SK-N-SH (cell line): ENCODE measurements around the gene TCTN2. TPM values are rescaled to one million over a fixed set of nuclear protein-coding genes. Genes with fewer than 3 reads are reported as not detected.

ENCODE experiments used
- CTCF ChIA-PET: fragments of 300-600, 350-600 bp; formaldehyde crosslinking; extraction: SDS; loops from one replicate; lab custom pipeline; 2021; lab: Yijun Ruan, JAX
- POLR2A ChIA-PET: fragments of 350-600 bp; sonication (Branson Sonifier 250); formaldehyde crosslinking; extraction: SDS; loops from one replicate; lab custom pipeline; 2020; ENCODE audit warnings: antibody characterized with exemption, inconsistent platforms; lab: Yijun Ruan, JAX
- DNase-seq: peaks from one replicate; pipeline ENCODE4 v3.0.0; 2012
- H2AFZ ChIP-seq: fragments of 200-600 bp; sonication (generic); 2 replicates; pipeline ENCODE4 v1.8.1; 2016; ENCODE audit warnings: antibody characterized with exemption, mild to moderate bottlenecking, low read depth
- H3F3A ChIP-seq: fragments of 200-600 bp; sonication (generic); replicated peaks from 2 replicates; pipeline ENCODE3; 2016; ENCODE audit warnings: antibody characterized with exemption, mild to moderate bottlenecking; ENCODE audit not compliant: insufficient read depth
- H3K27ac ChIP-seq, 2 experiments: fragments of 200-500 bp in 1 of 2; fragments of 200-600 bp in 1 of 2; sonication (Bioruptor generic) in 1 of 2; sonication (generic), shearing (Covaris generic) in 1 of 2; 2 replicates each; pipeline versions ENCODE4 v1.5.1 to v1.6.1; 2014 to 2016; ENCODE audit warnings: low read depth in 2 of 2, inconsistent platforms in 1 of 2, low read length in 1 of 2, mild to moderate bottlenecking in 1 of 2, mixed read lengths in 1 of 2
- H3K27me3 ChIP-seq: fragments of 200-600 bp; sonication (generic), shearing (Covaris generic); 2 replicates; pipeline ENCODE4 v1.6.1; 2016; ENCODE audit warnings: mixed run types; ENCODE audit not compliant: insufficient read depth
- H3K36me3 ChIP-seq, 2 experiments: fragments of 200-500 bp in 1 of 2; fragments of 200-600 bp in 1 of 2; sonication (Bioruptor generic) in 1 of 2; sonication (generic) in 1 of 2; replicated peaks in 1 of 2; 2 replicates each; pipeline versions ENCODE3 to v1.5.1; 2014 to 2016; ENCODE audit warnings: low read length in 1 of 2, mild to moderate bottlenecking in 1 of 2; ENCODE audit not compliant: insufficient read depth in 2 of 2, control insufficient read depth in 1 of 2
- H3K4me1 ChIP-seq, 2 experiments: fragments of 200-500 bp in 1 of 2; fragments of 200-600 bp in 1 of 2; sonication (Bioruptor generic) in 1 of 2; sonication (generic), shearing (Covaris generic) in 1 of 2; 2 replicates each; pipeline versions ENCODE4 v1.5.1 to v1.6.1; 2014 to 2016; ENCODE audit warnings: low read depth in 1 of 2, low read length in 1 of 2, mixed run types in 1 of 2; ENCODE audit not compliant: insufficient read depth in 2 of 2, control insufficient read depth in 1 of 2
- H3K4me2 ChIP-seq: fragments of 200-600 bp; sonication (generic), shearing (Covaris generic); 2 replicates; pipeline ENCODE4 v1.6.1; 2017; ENCODE audit warnings: mixed run types
- H3K4me3 ChIP-seq, 2 experiments: fragments of 200-500 bp in 1 of 2; fragments of 200-600 bp in 1 of 2; sonication (Bioruptor generic) in 1 of 2; sonication (generic), shearing (Covaris generic) in 1 of 2; 2 replicates each; pipeline versions ENCODE4 v1.5.1 to v1.8.1; 2014 to 2016; ENCODE audit warnings: low read depth in 2 of 2, inconsistent platforms in 1 of 2, low read length in 1 of 2, mild to moderate bottlenecking in 1 of 2, mixed read lengths in 1 of 2, moderate library complexity in 1 of 2
- H3K79me2 ChIP-seq: fragments of 200-600 bp; sonication (generic); 2 replicates; pipeline ENCODE4 v1.8.1; 2017; ENCODE audit warnings: mild to moderate bottlenecking; ENCODE audit not compliant: insufficient read depth
- H3K9ac ChIP-seq: fragments of 200-600 bp; sonication (generic); 2 replicates; pipeline ENCODE4 v1.6.1; 2017; ENCODE audit warnings: mixed run types
- H3K9me2 ChIP-seq: fragments of 200-600 bp; sonication (generic); 2 replicates; pipeline ENCODE4 v1.6.1; 2017; ENCODE audit warnings: mixed run types
- H3K9me3 ChIP-seq: fragments of 200-600 bp; sonication (generic); 2 replicates; pipeline ENCODE4 v1.6.1; 2017; ENCODE audit warnings: mixed run types, mild to moderate bottlenecking, moderate library complexity
- H4K20me1 ChIP-seq: fragments of 200-600 bp; sonication (generic); 2 replicates; pipeline ENCODE4 v1.6.1; 2017; ENCODE audit warnings: mild to moderate bottlenecking, mixed run types; ENCODE audit not compliant: insufficient read depth
- CHD2 ChIP-seq: fragments of 150-350 bp; IDR thresholded peaks from 2 replicates; pipeline ENCODE4 v1.6.1; 2018; ENCODE audit warnings: low read length; ENCODE audit not compliant: partially characterized antibody
- CTCF ChIP-seq: fragments of 200-600 bp; sonication (generic); IDR thresholded peaks from 2 replicates; pipeline ENCODE4 v1.6.1; 2017; ENCODE audit warnings: antibody characterized with exemption, mild to moderate bottlenecking, moderate library complexity
- EP300 ChIP-seq, 2 experiments: IDR thresholded peaks; 2 replicates each; pipeline versions ENCODE4 v1.4.0 to v1.6.1; 2012; ENCODE audit warnings: borderline replicate concordance in 1 of 2, low read depth in 1 of 2, low read length in 1 of 2
- EZH2phosphoT487 ChIP-seq: fragments of 200-600 bp; sonication (generic); IDR thresholded peaks from 2 replicates; pipeline ENCODE4 v1.6.1; 2017; ENCODE audit warnings: low read depth, mixed run types, mild to moderate bottlenecking, antibody characterized with exemption, moderate library complexity, borderline replicate concordance
- FOXJ3 ChIP-seq: sonication (generic); formaldehyde crosslinking; IDR thresholded peaks from 2 replicates; pipeline ENCODE4 v1.5.1; 2020; ENCODE audit warnings: mild to moderate bottlenecking, missing genetic modification reagents
- FOXM1 ChIP-seq: IDR thresholded peaks from 2 replicates; pipeline ENCODE4 v1.4.0; 2012; ENCODE audit warnings: low read depth, mild to moderate bottlenecking
- GABPA ChIP-seq: IDR thresholded peaks from 2 replicates; pipeline ENCODE4 v1.4.0; 2012; ENCODE audit warnings: low read depth, mild to moderate bottlenecking
- MAX ChIP-seq: IDR thresholded peaks from 2 replicates; pipeline ENCODE4 v1.4.0; 2012; ENCODE audit warnings: low read depth
- NFIC ChIP-seq: IDR thresholded peaks from 2 replicates; pipeline ENCODE4 v1.4.0; 2012; ENCODE audit warnings: borderline replicate concordance
- NRF1 ChIP-seq: IDR thresholded peaks from 2 replicates; pipeline ENCODE4 v1.6.1; 2012; ENCODE audit warnings: low read depth, mild to moderate bottlenecking, low read length
- POLR2AphosphoS5 ChIP-seq: IDR thresholded peaks from 2 replicates; pipeline ENCODE4 v1.6.1; 2012; ENCODE audit warnings: low read depth, low read length
- RAD21 ChIP-seq: IDR thresholded peaks from 2 replicates; pipeline ENCODE4 v1.6.1; 2012; ENCODE audit warnings: mild to moderate bottlenecking, low read length
- TCF12 ChIP-seq: IDR thresholded peaks from 2 replicates; pipeline ENCODE4 v1.4.0; 2012
- WGBS: methylation state at CpG from one replicate; pipeline ENCODE4 v1.1.6; 2017; ENCODE audit warnings: low lambda C conversion rate; 5-methylcytosine and 5-hydroxymethylcytosine counted together
- polyA plus RNA-seq, 3 experiments: library from polyadenylated mRNA; depleted of rRNA; stranded (reverse); fragments of >200 nt; gene quantifications; 2 replicates each; pipeline ENCODE4 v1.2.3, GENCODE V29; 2012

Gene TCTN2
- polyA plus RNA-seq, 1 of the 3 experiments (the other 2 are of a cell fraction), result 9.1 TPM

- H3K9me3 ChIP-seq, result no peaks in the 10 kb centered on the region
- CTCF ChIA-PET, result interaction anchor here (1.0 to 1.5 kb wide), 4 partner anchors 15 to 312 kb away, joined by 3 to 5 read pairs (median 4); no protein-coding TSS in a partner anchor
- H3K36me3 ChIP-seq, result peaks cover 4 to 9% of the 10 kb centered on the region in 2 experiments
- 92% methylated on average over 6 of the region's 6 CpGs for WGBS
- H3K27me3 ChIP-seq, result no peaks in the 10 kb centered on the region
- H3K4me2 ChIP-seq, result peak overlapping the region; percentile 95
- no peak for TF ChIP-seq EP300 (IDR thresholded peaks at IDR 0.05; ENCODE audit: borderline replicate concordance in 1 of 2, low read depth in 1 of 2, low read length in 1 of 2)
- TF ChIP-seq POLR2AphosphoS5, result no peak
- TF ChIP-seq TCF12, result no peak
- no peak for TF ChIP-seq EZH2phosphoT487
- no peak for TF ChIP-seq MAX
- TF ChIP-seq NRF1, result no peak
- TF ChIP-seq CHD2, result no peak
- no peak for TF ChIP-seq CTCF
- TF ChIP-seq RAD21, result no peak
- no peak for TF ChIP-seq GABPA
- no peak for TF ChIP-seq FOXM1
- no peak for TF ChIP-seq FOXJ3 (CRISPR knock-in tag)
- peak overlapping the region; percentile 99 for H2AFZ ChIP-seq
- H3K9me2 ChIP-seq, result no peaks in the 10 kb centered on the region
- H3K9ac ChIP-seq, result peak overlapping the region; percentile 77; the same call in 1 of the 2 replicates
- H3K79me2 ChIP-seq, result no peaks in the 10 kb centered on the region
- DNase-seq, result no peak
- peak overlapping the region; percentile 71 to 89 for H3K4me3 ChIP-seq
- H3K4me1 ChIP-seq, result peaks cover 7 to 8% of the 10 kb centered on the region in 2 experiments; a peak in 3 of 4 replicates
- POLR2A ChIA-PET, result interaction anchor here (1.5 kb wide), 1 partner anchor 40 kb away, joined by 6 read pairs; the partner anchor contains the start of gene ATP6V0A2
- peaks cover 3% of the 10 kb centered on the region for H3F3A ChIP-seq
- no peaks in the 10 kb centered on the region for H4K20me1 ChIP-seq
- H3K27ac ChIP-seq, result no peak overlapping the region
Observed at GRCh38 chr12:123671876-123672275, 963 bp downstream of the TCTN2 start.

- DNase-seq, result no peak
- POLR2A ChIA-PET, result no interaction called here
- no peak overlapping the region for H3K9ac ChIP-seq
- H3K27me3 ChIP-seq, result no peaks in the 10 kb centered on the region
- H3K27ac ChIP-seq, result no peak overlapping the region
- no peaks in the 10 kb centered on the region for H3K79me2 ChIP-seq
- no peak overlapping the region for H3K4me3 ChIP-seq
- H3K4me2 ChIP-seq, result no peak overlapping the region
- H4K20me1 ChIP-seq, result no peaks in the 10 kb centered on the region
- H2AFZ ChIP-seq, result no peak overlapping the region
- CTCF ChIA-PET, result interaction anchor here (0.7 kb wide), 1 partner anchor 18 kb away, joined by 3 read pairs; no protein-coding TSS in a partner anchor
- H3K9me2 ChIP-seq, result no peaks in the 10 kb centered on the region
- no peaks in the 10 kb centered on the region for H3K9me3 ChIP-seq
- peaks cover 4 to 20% of the 10 kb centered on the region in 2 experiments for H3K36me3 ChIP-seq
- H3F3A ChIP-seq, result no peaks in the 10 kb centered on the region
- peaks cover 7 to 8% of the 10 kb centered on the region in 2 experiments; a peak in 3 of 4 replicates for H3K4me1 ChIP-seq
- 100% methylated on average over 1 of the region's 1 CpG for WGBS
- TF ChIP-seq CTCF, result no peak
- TF ChIP-seq NFIC, result no peak
Observed at GRCh38 chr12:123675436-123675835, 4.5 kb downstream of the TCTN2 start.
